Suprapubic skin (tissue), 4 donors: ENCODE data around the gene EPS15. TPM values are rescaled to one million over a fixed set of nuclear protein-coding genes. Genes with fewer than 3 reads are reported as not detected.
A peak's percentile ranks its signal among the peaks of the same experiment; 100 is the strongest.

Experiments used
- DNase-seq, 2 donors: peaks; one replicate each; pipeline ENCODE4 v3.0.0-alpha.2; 2019; ENCODE audit warnings: low spot score in 2 of 2
- H3K27ac ChIP-seq: fragments of 200-600 bp; sonication (generic); one replicate; pipeline ENCODE4 v1.5.1; 2019
- H3K27me3 ChIP-seq: fragments of 200-600 bp; sonication (generic); one replicate; pipeline ENCODE4 v1.5.1; 2019
- H3K36me3 ChIP-seq: fragments of 200-600 bp; sonication (generic); one replicate; pipeline ENCODE4 v1.5.1; 2019
- H3K4me1 ChIP-seq: fragments of 200-600 bp; sonication (generic); one replicate; pipeline ENCODE4 v1.5.1; 2019
- H3K4me3 ChIP-seq: fragments of 200-600 bp; sonication (generic); one replicate; pipeline ENCODE4 v1.5.1; 2019; ENCODE audit warnings: mild to moderate bottlenecking
- H3K9me3 ChIP-seq: fragments of 200-600 bp; sonication (generic); one replicate; pipeline ENCODE4 v1.5.1; 2019
- CTCF ChIP-seq, 2 donors: fragments of 200-600 bp in 1 of 2; fragments of 450-650 bp in 1 of 2; sonication (generic) in 1 of 2; IDR thresholded peaks; one replicate each; pipeline ENCODE4 v1.5.1; 2016 to 2019; ENCODE audit warnings: antibody characterized with exemption in 2 of 2, mild to moderate bottlenecking in 1 of 2, moderate library complexity in 1 of 2
- EP300 ChIP-seq: sonication (generic); formaldehyde crosslinking; IDR thresholded peaks from one replicate; pipeline ENCODE4 v1.6.1; 2017; ENCODE audit warnings: antibody characterized with exemption
- POLR2A ChIP-seq, 2 donors: fragments of 450-650 bp; IDR thresholded peaks; one replicate each; pipeline ENCODE4 v1.6.1; 2017; ENCODE audit warnings: antibody characterized with exemption in 2 of 2, mild to moderate bottlenecking in 2 of 2, moderate library complexity in 2 of 2
- POLR2AphosphoS5 ChIP-seq, 3 donors: sonication (generic); formaldehyde crosslinking; IDR thresholded peaks; one replicate each; pipeline ENCODE4 v1.6.1; 2017; ENCODE audit warnings: antibody characterized with exemption in 3 of 3
- WGBS: methylation state at CpG from one replicate; pipeline ENCODE4 v1.1.5; 2018; 5-methylcytosine and 5-hydroxymethylcytosine counted together
- total RNA-seq, 4 donors: library from RNA; depleted of rRNA; stranded (reverse); fragments of >200 nt; gene quantifications; one replicate each; pipeline ENCODE4 v1.1.0, GENCODE V29; 2016

The EPS15 gene
- total RNA-seq, 4 donors from 2014 or later: 57.1 to 127 (median 81.5) TPM

- H3K27me3 ChIP-seq: peaks cover 16% of the 10 kb centered on the region
- TF ChIP-seq POLR2A (IDR thresholded peaks at IDR 0.05) (no peak), POLR2AphosphoS5 (IDR thresholded peaks at IDR 0.05) (no peak), EP300 (no peak), CTCF (IDR thresholded peaks at IDR 0.05) (no peak)
- 90% methylated on average over 4 of the region's 4 CpGs for WGBS
Measured at GRCh38 chr1:51341876-51342496, 177.1 kb downstream of the EPS15 start.

GRCh38 chr1:51340380-51340779 is 178.7 kb downstream of the EPS15 start:
- Histone ChIP-seq H3K9me3 (no peaks in the 10 kb centered on the region), H3K4me1 (peaks cover 15% of the 10 kb centered on the region), H3K36me3 (no peaks in the 10 kb centered on the region), H3K27ac (no peak overlapping the region), H3K27me3 (peaks cover 15% of the 10 kb centered on the region), H3K4me3 (no peak overlapping the region)
- 94% methylated on average over 6 of the region's 6 CpGs for WGBS
- TF ChIP-seq CTCF (IDR thresholded peaks at IDR 0.05) (no peak), POLR2AphosphoS5 (IDR thresholded peaks at IDR 0.05) (no peak), POLR2A (IDR thresholded peaks at IDR 0.05) (no peak), EP300 (no peak)
- no peak for DNase-seq

More at GRCh38 chr1:51341876-51342496, 177.1 kb downstream of the EPS15 start:
- H3K4me3 ChIP-seq: no peak overlapping the region
- no peak overlapping the region for H3K27ac ChIP-seq
- peaks cover 20% of the 10 kb centered on the region for H3K4me1 ChIP-seq
- no peaks in the 10 kb centered on the region for H3K36me3 ChIP-seq
- no peak for DNase-seq
- no peaks in the 10 kb centered on the region for H3K9me3 ChIP-seq

GRCh38 chr1:51336711-51337110 is 182.4 kb downstream of the EPS15 start:
- DNase-seq: peak in 1 of 2 donors; percentile 15
- H3K27me3 ChIP-seq: no peaks in the 10 kb centered on the region
- TF ChIP-seq POLR2A (IDR thresholded peaks at IDR 0.05) (no peak), POLR2AphosphoS5 (IDR thresholded peaks at IDR 0.05) (no peak), EP300 (no peak), CTCF (IDR thresholded peaks at IDR 0.05) (no peak)
- no peaks in the 10 kb centered on the region for H3K36me3 ChIP-seq
- peak overlapping the region; percentile 26 for H3K27ac ChIP-seq
- peaks cover 5% of the 10 kb centered on the region for H3K4me1 ChIP-seq
- H3K4me3 ChIP-seq: no peak overlapping the region
- WGBS: 67% methylated on average over 4 of the region's 4 CpGs
- H3K9me3 ChIP-seq: no peaks in the 10 kb centered on the region

GRCh38 chr1:51336004-51336403 is 183.1 kb downstream of the EPS15 start:
- peak in 1 of 2 donors; percentile 28 for DNase-seq
- Histone ChIP-seq H3K4me3 (no peak overlapping the region), H3K27me3 (no peaks in the 10 kb centered on the region), H3K36me3 (no peaks in the 10 kb centered on the region), H3K9me3 (no peaks in the 10 kb centered on the region), H3K27ac (peak overlapping the region; percentile 26), H3K4me1 (peaks cover 10% of the 10 kb centered on the region)
- WGBS: 87% methylated on average over 3 of the region's 3 CpGs
- no peak for TF ChIP-seq POLR2A (IDR thresholded peaks at IDR 0.05)
- TF ChIP-seq CTCF (IDR thresholded peaks at IDR 0.05): no peak
- no peak for TF ChIP-seq POLR2AphosphoS5 (IDR thresholded peaks at IDR 0.05)
- no peak for TF ChIP-seq EP300

GRCh38 chr1:51331206-51332100 is 187.6 kb downstream of the EPS15 start:
- WGBS: 50% methylated on average over 7 of the region's 7 CpGs

More at GRCh38 chr1:51331206-51332100, 187.6 kb downstream of the EPS15 start:
- peak in 1 of 2 donors; percentile 70 for DNase-seq
- Histone ChIP-seq H3K36me3 (no peaks in the 10 kb centered on the region), H3K4me3 (peak overlapping the region; percentile 59), H3K9me3 (no peaks in the 10 kb centered on the region), H3K27ac (peak overlapping the region; percentile 25), H3K4me1 (peaks cover 29% of the 10 kb centered on the region), H3K27me3 (no peaks in the 10 kb centered on the region)
- no peak for TF ChIP-seq POLR2A (IDR thresholded peaks at IDR 0.05)
